HG02840 (cell line): ENCODE measurements around the gene CANX.
A peak's percentile ranks its signal among the peaks of the same experiment; 100 is the strongest.
"Not testable (repeated sequence)": the region's sequence is repeated elsewhere in the genome, so short reads cannot be mapped to it uniquely, and the experiment has no call there.

ENCODE experiments used
- ATAC-seq: cut with Tn5 transposase; IDR thresholded peaks from one replicate; pipeline ENCODE4 v1.9.1; 2021; ENCODE audit warnings: mild to moderate bottlenecking, moderate library complexity, moderate number of reproducible peaks; ENCODE audit not compliant: unreplicated experiment, low FRiP score

CANX gene, protein sequence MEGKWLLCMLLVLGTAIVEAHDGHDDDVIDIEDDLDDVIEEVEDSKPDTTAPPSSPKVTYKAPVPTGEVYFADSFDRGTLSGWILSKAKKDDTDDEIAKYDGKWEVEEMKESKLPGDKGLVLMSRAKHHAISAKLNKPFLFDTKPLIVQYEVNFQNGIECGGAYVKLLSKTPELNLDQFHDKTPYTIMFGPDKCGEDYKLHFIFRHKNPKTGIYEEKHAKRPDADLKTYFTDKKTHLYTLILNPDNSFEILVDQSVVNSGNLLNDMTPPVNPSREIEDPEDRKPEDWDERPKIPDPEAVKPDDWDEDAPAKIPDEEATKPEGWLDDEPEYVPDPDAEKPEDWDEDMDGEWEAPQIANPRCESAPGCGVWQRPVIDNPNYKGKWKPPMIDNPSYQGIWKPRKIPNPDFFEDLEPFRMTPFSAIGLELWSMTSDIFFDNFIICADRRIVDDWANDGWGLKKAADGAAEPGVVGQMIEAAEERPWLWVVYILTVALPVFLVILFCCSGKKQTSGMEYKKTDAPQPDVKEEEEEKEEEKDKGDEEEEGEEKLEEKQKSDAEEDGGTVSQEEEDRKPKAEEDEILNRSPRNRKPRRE

DNA sequence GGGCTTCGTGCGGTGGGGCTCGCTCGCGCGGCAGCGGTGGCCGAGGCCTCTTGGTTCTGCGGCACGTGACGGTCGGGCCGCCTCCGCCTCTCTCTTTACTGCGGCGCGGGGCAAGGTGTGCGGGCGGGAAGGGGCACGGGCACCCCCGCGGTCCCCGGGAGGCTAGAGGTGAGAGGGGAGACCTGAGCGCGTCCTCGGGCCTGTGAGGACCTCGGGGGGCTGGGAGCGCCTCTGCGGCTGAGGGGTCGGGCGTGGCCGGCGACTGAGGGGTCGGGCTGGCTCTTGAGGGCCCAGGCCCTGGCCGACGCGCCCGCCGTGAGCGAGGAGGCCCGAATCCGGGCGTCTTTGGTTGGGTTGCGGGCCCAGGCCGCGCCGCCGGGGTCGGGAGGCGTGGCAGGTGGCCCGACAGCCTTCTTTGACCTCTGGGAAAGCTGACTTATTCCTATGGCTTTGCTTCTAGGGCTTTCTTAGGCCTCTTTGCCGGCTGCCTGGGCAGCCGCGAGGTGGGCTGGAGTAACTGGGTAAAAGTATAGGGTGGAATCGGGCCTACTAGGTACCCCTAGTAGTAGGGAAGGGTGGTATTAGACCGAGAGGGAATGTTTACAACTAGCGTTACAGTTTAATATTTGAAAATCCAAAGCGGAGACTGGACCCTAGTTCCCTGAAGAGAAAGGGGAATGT, at the start of gene CANX:
TSS of gene CANX (plus strand) at position 33 of the 681 bp plus-strand sequence. CDS start 6,715 bp downstream, outside the sequence.
- ATAC-seq, result peak; percentile 1

DNA sequence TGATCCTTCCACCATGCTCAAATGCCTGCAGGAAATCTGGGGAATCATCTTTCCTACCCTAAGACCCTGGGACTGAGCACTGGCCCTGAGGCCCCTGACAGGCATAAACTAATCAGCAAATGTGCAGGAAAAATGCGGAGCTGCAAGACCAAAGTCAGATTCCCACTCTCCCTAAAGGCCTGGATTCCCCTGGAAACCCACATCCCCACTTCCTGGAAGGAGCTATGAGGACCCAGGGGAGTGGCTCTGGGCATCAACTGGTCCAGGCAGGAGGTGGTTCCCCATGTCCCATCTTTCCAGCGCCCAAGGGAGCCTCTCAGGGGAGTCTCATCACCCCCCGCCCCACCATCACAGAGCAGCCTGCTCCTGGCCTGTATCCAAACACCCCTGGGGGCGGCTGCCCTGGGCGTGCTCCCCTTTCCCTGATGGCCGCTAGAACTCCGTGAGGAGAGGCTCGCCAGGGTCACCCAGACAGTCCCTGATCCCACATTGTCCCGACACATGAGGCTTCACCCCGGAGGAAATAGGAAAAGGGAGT, 49.5 kb upstream of the CANX start:
- ATAC-seq, result not testable (repeated sequence)

DNA sequence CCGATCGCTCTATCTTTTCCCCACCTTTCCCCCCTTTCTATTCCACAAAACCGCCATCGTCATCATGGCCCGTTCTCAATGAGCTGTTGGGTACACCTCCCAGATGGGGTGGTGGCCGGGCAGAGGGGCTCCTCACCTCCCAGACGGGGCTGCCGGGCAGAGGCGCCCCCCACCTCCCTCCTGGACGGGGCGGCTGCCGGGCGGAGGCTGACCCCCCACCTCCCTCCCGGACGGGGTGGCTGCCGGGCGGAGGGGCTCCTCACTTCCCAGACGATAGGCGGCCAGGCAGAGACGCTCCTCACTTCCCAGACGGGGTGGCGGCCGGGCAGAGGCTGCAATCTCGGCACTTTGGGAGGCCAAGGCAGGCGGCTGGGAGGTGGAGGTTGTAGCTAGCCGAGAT, 48.5 kb upstream of the CANX start:
- ATAC-seq, result not testable (repeated sequence)

DNA sequence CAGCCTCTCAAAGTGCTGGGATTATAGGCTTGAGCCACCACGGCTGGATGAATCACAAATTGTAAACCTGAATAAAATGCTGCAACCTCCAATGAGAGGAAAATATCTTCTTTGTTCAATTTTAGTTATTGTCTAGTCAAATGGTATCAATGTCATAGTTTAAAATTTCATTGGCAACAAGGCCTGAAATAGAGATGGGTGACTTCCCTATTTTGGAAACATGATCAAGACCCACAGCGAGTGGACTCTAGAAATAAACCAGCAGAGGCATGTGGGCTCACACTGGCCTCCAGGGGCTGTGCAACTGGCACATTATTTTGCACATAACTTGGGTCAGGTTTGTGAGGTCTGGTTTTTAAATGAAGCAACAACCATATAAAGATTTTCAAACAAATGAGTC, 45.6 kb upstream of the CANX start:
- ATAC-seq, result not testable (repeated sequence)

DNA sequence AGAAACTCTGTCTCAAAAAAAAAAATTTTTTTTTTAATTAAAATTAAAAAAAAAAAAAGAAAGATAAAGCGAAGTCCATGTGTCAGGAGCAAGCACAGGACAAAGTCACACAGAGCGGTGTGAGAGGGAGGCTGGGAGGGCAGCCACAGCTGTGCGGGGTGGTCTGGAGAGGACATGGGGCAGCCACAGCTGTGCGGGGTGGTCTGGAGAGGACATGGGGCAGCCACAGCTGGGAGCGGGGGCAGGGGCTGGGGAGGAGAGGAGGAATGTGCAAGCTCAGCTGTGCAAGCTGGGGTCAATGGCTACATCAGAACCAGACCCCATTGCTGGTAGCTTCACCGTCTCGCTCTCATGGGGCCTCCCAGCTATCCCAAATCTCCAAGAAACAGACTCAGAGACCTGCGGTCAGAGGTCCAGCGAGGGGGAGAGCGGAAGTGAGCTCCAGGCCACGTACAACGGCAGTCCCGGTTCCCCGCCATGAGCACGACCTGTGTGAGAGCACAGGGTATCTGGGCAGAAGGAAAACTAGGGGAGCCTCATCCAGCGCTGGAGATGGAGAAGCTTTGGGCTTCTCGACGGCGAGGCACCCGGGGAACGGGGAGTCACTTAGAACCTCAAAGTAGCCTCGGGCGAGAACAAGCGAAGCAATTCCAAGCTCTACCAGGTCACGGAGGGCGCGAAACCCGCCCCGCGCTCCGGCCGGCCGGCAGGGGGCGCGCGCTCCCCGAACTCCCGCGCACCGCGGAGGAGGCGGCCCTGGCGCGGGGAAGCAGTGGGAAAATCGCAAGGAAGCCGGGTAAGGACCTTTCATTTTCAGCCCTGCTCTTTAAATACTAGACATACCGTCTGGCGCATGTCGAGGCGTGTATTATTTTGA, 41.2 kb upstream of the CANX start:
- ATAC-seq, result peak; percentile 86

DNA sequence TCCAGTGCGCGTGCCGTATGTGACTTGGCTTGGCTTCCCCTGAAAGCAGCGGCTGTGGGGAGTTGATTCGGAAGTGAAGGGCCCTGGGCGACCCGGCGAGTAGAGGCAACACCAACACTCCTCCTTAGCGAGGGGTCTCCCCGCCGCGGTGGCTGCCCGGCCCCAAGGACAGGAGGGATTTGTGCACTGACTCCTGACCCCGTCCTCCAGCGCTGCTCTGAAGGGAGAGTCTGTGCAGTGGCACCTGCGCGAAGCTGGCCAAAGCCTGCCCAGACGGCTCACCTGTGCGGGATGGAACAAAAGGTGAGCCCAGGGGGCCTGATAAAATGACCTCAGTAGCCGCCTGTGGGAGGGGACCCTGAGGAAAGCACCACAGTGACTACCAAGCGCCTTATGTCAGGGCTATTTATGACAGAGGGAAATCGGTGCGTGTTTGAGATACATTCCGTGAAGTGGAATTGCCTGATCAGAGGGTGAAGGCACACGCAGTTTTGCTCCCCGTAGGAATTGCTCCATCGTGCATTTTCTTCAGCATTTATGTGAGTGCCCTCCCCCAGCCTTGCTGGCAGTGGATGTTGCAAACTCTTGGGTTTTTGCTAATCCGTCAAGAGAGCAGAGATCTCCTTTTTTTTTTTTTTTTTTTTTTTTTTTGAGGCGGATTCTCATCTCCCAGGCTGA, 40.4 kb upstream of the CANX start:
- ATAC-seq, result peak; percentile 55

DNA sequence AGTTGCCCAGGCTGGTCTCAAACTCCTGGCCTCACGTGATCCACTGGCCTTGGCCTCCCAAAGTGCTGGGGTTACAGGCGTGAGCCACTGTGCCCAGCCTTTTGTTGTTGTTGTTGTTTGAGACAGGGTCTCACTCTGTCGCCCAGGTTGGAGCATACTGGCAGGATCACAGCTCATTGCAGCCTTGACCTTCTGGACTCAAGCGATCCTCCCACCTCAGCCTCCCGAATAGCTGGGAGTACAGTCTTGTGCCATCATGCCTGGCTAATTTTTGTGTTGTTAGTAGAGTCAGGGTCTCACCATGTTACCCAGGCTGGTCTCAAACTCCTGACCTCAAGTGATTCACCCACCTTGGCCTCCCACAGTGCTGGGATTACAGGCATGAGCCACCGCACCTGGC, 37.1 kb upstream of the CANX start:
- ATAC-seq, result not testable (repeated sequence)

DNA sequence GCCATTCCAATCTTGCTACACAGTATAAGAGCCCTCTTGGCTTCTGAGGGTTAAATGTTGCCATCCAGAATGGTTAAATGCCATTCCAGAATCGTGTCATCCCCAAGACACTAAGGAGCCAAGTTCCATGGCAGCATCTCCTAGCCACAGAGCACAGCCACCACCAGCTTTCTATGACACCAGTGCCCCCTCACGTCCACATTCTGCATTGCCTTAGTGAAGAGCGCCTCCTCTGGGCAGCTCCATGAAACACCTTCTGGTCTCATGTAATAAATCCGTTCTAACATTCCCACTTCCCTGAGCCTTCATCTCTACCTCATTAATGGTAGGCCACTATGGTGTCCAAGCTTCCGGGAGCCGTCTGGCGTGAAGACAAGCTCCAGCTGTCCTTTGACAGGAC, 30.4 kb upstream of the CANX start:
- ATAC-seq, result no peak

DNA sequence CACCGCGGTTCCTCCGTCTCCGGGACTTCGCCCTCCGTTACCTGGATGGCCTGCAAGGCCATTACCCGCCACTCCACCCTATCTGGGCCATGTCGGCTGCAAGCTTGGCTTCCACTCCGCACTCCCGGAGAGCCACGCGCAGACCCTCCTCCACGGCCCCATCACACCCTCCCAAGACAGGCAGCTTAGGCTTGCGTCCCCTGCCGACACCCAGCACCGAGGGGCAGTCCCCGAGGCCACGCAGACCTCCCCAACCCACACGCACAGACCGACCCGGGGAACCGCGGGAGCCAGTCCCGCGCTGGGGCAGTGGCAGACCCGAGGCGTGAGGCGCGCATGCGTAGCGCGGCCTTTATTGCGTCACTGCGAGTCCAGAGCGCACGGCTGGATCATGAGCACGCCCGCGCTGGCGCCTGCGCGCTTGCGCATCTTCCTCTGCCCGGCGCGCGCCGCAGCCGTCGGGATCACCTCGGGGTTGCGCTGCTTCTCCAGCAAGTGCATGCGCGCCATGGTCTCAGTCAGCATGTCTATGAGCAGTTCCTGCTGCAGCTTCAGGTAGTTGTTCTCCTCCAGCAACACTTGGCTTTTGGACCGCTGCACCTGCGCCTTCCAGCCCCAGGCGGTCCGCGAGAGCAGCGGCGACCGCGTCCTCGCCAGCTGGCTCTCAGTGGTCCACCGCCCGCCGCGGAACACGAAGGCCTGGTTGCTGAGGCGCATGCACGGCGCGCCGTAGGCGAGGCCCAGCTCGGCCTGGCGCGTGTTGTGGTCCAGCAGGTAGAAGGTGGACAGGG, 20.3 kb upstream of the CANX start:
- ATAC-seq, result peak; percentile 91

DNA sequence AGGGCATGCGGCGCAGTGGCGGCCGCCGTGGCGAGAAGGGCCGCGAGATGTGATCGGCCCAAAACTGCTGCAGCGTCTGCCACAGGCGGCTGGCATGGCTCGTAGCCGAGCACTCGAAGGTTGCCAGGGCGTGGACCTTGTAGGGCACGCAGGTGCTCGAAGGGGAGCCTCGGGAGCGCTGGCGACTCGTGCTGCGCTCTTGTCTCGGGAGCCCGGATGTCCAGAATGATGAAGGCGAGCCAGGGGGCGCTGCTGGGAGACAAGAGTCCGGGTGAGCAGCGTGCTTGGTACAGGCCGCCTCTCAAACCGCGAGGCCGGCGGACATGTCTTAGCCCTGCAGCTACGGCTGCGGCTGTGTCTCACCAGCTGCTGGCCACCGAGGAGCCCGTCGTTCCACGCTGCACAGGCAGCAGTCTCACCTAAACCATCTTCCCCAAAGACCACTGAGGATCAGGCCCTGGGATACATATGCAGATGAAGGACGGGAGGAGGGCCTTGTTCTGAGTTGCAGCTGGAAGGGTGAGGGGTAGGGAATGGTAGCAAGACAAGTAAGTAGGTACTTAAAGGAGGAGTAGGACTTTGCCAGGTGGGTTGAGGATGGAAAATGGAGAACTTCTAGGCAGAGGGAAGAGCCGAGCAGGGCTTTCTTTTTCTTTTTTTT, 19.6 kb upstream of the CANX start:
- ATAC-seq, result peak; percentile 40

DNA sequence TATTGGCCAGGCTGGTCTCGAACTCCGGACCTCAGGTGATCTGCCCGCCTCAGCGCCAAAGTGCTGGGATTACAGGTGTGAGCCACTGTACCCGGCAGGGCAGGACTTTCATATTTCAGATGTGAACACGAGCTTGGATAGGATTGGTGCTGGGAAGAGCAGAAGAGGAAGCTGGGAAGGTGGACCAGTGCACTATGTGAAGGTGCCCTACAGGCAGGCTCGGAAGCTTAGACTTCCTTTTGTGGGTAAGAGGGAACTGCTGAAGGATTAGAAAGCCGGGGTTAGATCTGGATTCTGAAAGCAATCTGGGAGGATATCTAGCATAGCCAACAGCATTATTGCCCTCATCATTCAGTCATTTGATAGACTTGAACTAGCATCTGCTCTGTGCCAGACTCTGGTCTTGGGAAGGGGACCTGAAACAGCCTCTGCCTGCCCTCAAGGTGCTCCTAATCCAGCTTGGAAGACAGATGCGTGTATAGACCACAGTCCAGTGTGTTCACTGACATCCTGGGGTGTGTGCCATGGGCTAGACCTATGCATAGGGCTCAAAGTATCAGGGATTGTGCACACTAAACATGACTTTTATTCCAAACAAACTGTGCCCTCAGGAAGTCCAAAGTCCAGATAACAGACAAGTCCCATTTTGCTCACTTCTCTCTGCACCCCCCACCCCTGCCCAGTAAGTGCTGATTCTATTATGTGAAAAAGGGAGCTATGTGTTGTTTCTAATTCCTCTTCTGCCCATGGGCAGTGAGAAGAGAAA, 18.6 kb upstream of the CANX start:
- no peak for ATAC-seq

DNA sequence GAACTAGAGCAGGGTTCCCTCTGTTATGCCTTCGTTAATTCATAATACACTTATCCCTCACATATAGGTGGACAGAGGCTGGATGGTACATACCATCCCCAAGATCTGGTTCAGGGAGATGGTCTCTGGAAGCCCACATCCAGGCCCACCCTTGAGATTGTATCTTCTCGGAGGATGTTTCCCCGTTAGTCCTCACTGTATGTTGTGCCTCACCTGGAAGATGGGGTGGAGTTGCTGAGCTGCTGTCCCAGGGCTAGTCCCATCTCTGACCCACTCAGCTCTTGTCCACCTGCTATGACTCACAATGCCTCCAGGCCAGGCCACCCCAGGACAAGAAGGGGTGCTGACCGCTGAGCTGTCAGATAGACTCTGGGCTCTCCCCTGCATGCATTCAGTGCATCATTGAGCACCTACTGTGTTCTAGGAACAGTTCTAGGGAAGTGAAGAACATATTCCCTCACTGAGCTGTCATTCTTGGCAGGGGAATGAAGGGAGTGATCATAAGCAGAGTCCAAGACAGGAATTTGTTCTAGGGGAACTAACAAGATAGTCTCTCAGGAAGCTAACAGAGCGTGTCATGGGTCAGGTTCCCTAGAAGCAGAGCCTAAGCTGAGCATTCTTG, 17.9 kb upstream of the CANX start, which contains the start of gene CBY3:
TSS of gene CBY3 (minus strand) at position 255 of the 622 bp plus-strand sequence. CDS start at position 139, 116 bp downstream.
- no peak for ATAC-seq

DNA sequence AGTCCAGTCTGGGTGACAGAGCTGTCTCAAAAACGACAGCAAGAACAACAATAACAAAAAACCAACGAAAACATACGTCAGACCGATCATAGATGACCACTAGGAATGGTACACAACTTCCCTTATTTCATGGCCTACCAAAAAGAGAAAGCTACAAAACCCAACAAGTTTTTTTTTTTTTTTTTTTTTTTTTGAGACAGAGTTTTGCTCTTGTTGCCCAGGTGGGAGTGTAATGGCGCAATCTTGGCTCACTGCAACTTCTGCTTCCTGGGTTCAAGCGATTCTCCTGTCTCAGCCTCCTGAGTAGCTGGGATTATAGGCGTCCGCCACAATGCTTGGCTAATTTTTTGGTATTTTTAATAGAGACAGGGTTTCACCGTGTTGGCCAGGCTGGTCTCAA, 9.6 kb upstream of the CANX start:
- ATAC-seq, result not testable (repeated sequence)

DNA sequence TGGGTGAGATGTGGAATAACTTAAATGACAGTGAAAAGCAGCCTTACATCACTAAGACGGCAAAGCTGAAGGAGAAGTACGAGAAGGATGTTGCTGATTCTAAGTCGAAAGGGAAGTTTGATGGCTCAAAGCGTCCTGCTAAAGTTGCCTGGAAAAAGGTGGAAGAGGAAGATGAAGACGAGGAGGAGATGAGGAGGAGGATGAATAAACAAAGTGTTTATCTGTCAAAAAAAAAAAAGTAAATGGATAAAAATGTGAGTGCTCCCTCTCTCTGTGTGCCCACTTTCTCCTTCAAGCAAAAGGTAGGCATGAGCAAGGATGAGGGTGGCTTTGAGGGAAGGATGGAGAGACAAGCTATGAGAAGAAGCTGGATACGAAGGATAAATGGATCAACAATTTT, 4.2 kb upstream of the CANX start:
- no peak for ATAC-seq

DNA sequence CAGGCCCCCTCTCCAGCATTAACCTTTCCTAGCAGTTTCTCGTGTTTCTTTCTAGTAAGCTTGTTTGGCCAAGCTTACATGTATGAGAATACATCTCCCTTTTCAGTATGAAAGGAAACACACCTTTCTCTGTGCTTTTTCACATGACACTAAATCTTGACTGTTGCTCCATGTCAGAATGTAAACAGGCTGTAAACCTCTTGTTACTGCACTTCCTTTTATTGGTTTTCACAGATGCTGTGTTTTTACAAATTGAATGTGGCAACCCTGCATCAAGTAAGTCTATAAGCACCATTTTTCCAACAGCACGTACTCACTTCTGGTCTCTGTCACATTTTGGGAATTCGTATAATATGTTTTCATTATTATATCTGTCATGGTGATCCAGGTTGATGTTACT, 2.2 kb upstream of the CANX start:
- ATAC-seq, result no peak

DNA sequence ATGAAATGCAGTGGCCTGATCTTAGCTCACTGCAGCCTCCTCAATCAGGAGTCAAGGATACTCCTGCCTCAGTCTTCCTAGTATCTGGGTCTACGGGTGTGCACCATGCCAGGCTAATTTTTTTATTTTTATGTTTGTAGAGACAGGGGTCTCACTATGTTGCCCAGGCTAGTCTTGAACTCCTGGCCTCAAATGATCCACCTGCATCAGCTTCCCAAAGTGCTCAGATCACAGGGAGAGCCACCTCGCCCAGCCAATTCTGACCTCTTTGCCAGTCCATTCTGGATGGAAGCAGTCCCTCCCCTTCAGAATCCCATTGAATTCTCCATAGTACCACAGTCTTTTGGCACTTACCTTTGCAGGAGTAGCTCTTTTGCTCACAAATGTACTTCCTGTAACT, 1.7 kb upstream of the CANX start:
- no peak for ATAC-seq

DNA sequence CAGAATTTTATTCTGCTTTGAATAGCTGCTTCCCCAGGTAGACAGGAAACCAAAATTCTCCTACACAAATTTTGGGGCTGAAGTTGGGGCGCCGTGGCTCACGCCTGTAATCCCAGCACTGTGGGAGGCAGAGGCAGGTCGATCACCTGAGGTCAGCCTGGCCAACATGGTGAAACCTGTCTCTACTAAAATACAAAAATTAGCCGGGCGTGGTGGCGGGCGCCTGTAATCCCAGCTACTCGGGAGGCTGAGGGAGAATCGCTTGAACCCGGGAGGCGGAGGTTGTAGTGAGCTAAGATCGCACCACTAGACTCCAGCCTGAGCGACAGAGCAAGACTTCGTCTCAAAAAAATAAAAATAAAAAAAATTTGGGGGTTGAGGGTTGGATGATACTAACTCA, 1.2 kb upstream of the CANX start:
- not testable (repeated sequence) for ATAC-seq
